DND-41 (cell line): ENCODE measurements around the gene SLC6A3.

ENCODE experiments used
- CTCF ChIP-seq: IDR thresholded peaks from 2 replicates; pipeline ENCODE4 v1.5.1; 2012; ENCODE audit warnings: borderline replicate concordance, low read length, moderate library complexity, mild to moderate bottlenecking; ENCODE audit not compliant: poor library complexity, severe bottlenecking; ENCODE audit errors: extremely low read depth
- EZH2 ChIP-seq: IDR thresholded peaks from 3 replicates; pipeline ENCODE4 v1.6.1; 2012; ENCODE audit warnings: borderline replicate concordance, low read depth, mild to moderate bottlenecking, moderate library complexity, low read length, inconsistent platforms; ENCODE audit not compliant: severe bottlenecking

DNA sequence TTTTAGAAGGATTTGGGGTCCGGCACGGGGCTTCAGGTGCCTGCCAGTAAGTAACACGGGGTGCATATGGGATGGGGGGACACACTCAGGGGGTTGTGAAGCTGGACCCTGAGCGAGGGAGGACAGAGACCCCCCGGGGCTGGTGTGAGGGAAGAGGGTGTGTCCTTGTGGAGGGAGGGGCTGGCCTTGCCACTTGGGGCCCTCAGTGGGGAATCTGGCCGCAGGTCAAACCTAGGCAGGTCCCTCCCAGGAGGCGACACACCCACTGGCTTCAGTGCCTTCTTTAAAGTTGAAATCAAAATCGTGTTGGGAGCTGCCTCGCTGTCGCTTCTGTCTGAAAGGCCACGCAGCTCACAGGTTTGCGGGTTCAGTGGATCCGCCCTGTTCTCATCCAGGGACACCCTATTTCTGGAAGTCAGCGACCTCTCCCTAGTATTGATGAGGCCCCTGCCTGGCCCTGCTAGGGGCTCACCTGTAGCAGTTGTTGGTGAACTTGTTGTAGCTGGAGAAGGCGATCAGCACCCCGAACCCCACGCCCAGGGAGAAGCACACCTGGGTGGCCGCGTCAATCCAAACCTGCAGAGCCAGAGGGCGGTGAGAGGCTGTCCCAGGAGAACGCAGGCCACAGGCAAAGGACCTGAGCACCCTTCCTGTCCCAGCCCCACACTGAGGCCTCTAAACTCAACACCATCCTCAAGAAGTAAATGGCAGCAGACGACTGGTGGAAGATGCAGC, 29.4 kb downstream of the SLC6A3 start:
- no peak for TF ChIP-seq CTCF
- TF ChIP-seq EZH2 = no peak
